Measurements from ENCODE around the gene GTPBP3.
A peak's percentile ranks its signal among the peaks of the same experiment; 100 is the strongest.

Gene GTPBP3

DNA sequence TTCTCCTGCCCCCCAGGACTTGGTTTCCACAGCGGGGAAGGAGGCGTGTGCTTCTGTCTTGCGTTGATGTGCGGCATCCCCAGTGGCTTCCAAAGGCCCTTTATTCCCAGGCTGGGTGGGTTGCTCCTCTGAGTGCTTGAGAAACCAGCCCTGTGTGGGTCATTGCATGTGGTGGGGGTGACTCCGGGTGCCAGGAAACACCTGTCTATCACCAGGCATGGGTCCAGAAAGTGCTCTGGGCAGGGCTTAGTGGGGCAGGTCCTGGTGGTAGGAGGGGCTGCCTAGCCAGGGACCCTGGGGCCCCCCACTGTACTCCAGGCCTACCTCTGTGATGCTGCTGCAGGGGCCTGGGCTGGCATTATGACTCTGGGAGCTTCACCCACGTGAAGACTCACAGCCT, 18.4 kb upstream of the GTPBP3 start:
- peak overlapping the region; percentile 97 for H3K27ac ChIP-seq
- CTCF ChIA-PET, result interaction anchor here (0.6 kb wide), 1 partner anchor 11 kb away, joined by 4 read pairs; no protein-coding TSS in a partner anchor
- DNase-seq (ENCODE audit: low spot score), result no peak
- POLR2A ChIA-PET (ENCODE audit: low non-redundant PET), result no interaction called here
- TF ChIP-seq, protein P1, sequence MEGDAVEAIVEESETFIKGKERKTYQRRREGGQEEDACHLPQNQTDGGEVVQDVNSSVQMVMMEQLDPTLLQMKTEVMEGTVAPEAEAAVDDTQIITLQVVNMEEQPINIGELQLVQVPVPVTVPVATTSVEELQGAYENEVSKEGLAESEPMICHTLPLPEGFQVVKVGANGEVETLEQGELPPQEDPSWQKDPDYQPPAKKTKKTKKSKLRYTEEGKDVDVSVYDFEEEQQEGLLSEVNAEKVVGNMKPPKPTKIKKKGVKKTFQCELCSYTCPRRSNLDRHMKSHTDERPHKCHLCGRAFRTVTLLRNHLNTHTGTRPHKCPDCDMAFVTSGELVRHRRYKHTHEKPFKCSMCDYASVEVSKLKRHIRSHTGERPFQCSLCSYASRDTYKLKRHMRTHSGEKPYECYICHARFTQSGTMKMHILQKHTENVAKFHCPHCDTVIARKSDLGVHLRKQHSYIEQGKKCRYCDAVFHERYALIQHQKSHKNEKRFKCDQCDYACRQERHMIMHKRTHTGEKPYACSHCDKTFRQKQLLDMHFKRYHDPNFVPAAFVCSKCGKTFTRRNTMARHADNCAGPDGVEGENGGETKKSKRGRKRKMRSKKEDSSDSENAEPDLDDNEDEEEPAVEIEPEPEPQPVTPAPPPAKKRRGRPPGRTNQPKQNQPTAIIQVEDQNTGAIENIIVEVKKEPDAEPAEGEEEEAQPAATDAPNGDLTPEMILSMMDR (conservative IDR thresholded peaks at IDR 0.05; ENCODE audit: low read depth), result no peak

DNA sequence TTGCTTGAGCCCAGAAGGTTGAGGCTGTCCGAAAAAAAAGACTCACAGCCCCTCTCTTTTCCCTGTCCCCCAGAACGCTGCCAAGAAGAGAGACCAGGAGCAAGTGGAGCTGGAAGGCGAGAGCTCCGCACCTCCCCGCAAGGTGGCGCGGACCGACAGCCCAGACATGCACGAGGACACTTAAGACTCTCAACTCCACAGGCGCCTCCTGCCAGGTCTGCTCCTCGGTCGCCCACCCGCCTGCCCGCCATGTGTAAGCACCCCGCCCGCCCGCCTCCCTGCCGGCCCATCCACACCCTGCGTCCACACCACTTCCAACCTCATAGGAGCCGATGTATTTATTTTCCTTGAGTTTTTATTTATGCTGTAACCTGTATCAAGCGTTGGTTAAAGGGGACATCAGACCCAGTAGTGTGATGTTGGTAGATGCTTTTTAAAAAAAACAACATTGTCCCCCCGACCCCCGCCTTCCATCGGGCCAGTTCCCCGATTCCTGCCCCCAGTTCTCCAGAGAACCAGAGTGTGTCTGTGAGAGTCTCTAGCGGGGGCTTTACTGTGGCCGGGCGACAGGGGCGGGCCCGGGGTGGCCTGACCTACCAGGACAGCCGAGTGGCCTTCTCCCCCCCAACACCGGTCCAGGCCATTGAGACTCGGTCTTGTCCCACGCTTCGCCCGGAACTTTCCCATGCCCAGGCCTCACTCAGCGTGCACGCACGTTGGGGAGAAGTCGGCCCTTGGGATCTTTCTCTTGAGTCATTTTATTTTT, 17.7 kb upstream of the GTPBP3 start:
- H3K27ac ChIP-seq, result peak overlapping the region; percentile 97
- TF ChIP-seq, protein P1 (conservative IDR thresholded peaks at IDR 0.05; ENCODE audit: low read depth), result no peak
- POLR2A ChIA-PET (ENCODE audit: low non-redundant PET), result no interaction called here
- DNase-seq (ENCODE audit: low spot score), result no peak
- CTCF ChIA-PET, result interaction anchor here (0.6 kb wide), 1 partner anchor 10 kb away, joined by 4 read pairs; no protein-coding TSS in a partner anchor

DNA sequence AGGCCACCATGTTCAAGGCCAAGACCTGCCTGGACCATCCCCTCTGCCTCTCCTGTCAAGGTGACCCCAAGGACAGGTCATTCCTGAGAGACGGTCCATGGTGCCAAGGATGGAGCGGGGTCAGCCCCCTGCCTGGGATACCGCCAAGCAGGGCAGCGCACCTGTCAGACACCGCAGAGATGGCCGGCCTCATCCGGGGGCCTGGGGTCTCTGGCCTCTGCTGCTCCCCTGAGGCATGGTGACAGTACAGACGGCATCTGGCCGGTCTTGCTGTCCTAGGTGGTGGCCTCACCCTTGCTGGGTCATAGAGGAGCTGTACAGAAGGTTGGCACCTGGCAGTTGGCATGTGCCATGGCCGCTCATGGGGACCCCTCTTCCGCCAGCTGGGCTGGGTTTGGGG, 16.9 kb upstream of the GTPBP3 start:
- CTCF ChIA-PET, result interaction anchor here (0.5 kb wide), 1 partner anchor 1232 kb away, joined by 3 read pairs; no protein-coding TSS in a partner anchor

DNA sequence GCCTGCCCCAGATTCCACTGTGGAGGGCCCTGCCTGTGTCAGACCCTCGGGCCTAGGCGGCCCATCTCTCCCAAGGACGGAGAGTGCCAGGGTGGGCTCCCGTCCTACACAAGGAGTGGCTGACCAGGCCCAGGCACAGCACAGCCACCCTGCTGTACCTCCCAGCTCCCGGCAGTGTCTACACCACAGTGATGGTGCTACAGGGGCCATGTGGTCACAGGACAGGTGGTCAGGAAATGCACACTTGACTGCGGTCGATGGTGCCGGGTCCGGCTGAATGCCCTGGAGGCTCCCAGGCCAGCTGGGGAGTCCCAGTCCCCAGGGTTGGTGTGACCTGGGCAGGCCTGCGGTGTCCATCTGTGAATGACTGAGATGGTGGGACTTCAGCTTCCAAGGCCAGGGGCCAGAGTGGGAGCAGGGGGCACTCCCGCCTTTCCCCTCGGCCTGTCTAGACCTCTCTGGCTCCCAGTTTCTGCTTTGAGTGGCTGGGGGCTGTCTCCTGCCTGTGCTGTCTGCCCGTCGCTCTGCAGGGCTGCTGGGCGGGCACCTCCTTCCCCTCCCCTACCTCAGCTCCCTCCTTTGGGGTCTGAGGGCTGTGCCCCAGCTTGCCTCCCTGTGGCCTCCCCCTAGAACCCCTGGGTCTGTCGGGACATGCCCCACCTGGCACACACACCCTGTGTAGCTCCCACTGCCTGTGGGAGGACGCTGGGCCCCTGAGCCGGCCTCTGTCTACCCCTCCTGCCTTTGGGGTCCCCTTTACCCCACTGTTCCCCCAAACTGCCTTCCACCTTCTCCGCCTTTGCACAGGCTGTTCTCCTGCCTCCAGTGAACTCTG, 15.5 kb upstream of the GTPBP3 start:
- TF ChIP-seq, protein P1 (conservative IDR thresholded peaks at IDR 0.05; ENCODE audit: low read depth), result no peak
- CTCF ChIA-PET, result interaction anchor here (0.5 kb wide), 1 partner anchor 59 kb away, joined by 3 read pairs; no protein-coding TSS in a partner anchor
- DNase-seq (ENCODE audit: low spot score), result no peak
- POLR2A ChIA-PET (ENCODE audit: low non-redundant PET), result no interaction called here
- H3K27ac ChIP-seq, result peak overlapping the region; percentile 97

More for the DNA sequence above, 16.9 kb upstream of the GTPBP3 start:
- TF ChIP-seq, protein P1 (conservative IDR thresholded peaks at IDR 0.05; ENCODE audit: low read depth), result no peak
- H3K27ac ChIP-seq, result peak overlapping the region; percentile 97
- DNase-seq (ENCODE audit: low spot score), result no peak
- POLR2A ChIA-PET (ENCODE audit: low non-redundant PET), result no interaction called here

DNA sequence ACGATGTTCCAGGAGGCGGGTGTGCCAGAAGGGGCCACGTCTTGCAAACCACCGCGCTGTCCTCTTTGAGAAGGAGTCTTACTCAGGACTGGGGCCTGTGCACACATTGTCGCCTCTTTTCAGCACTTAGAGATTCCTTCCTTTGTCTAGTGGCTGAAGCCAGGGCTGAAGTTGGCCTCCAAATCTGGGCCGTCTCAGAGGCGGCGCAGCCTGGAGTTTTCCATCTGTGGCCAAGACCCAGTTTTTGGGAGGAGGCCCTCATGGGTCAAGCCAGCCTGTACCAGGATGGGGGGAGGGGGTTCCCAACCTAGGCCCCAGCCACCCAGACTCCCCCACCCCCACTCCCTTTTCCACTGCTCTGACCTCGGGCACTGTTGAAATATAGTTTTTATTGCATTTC, 14.5 kb upstream of the GTPBP3 start:
- TF ChIP-seq, protein P1 (conservative IDR thresholded peaks at IDR 0.05; ENCODE audit: low read depth), result no peak
- peak overlapping the region; percentile 97 for H3K27ac ChIP-seq
- CTCF ChIA-PET, result no interaction called here
- DNase-seq (ENCODE audit: low spot score), result no peak
- POLR2A ChIA-PET (ENCODE audit: low non-redundant PET), result no interaction called here

DNA sequence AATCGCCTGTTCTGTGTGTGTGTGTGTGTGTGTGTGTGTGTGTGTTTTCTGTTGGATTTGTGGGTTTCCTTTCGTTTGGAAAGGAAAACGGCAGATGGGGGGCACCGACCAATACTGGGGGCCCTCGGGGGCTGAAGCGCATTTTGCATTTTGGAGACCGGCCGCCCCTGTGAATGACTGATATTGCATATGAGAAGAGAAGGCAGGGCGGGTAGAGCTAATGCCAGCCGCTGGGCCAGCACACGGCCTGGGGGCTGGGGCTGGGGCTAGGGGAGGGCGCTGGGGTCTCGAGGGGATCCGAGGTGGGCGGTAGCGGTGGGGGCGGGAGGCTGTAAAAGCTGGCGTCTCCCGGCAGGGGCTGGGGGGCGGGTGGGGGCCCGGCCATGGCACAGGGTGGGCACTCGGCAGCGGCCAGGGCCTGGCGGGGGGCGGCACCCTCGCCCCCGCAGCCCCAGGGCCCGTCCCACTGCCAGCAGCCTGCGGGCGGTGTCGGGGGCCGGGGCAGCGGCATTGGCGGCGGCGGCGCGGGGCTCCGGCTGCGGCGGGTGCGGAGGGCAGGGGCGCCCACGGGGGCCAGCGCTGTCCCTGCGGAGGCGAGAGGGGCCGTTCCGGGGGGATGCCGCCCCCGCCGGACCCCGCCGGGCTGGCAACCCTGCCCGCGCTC, 13.9 kb upstream of the GTPBP3 start:
- H3K27ac ChIP-seq, result peak overlapping the region; percentile 97
- ChIA-PET POLR2A (ENCODE audit: low non-redundant PET) (no interaction called here), CTCF (no interaction called here)
- TF ChIP-seq, protein P1 (conservative IDR thresholded peaks at IDR 0.05; ENCODE audit: low read depth), result no peak
- DNase-seq (ENCODE audit: low spot score), result no peak
